Measurements from ENCODE around the gene GNAQ.

GNAQ gene

GRCh38 chr9:77744841-77745430, 286.7 kb downstream of the GNAQ start:
- TF ChIP-seq EGR1 (IDR thresholded peaks at IDR 0.05) (no peak), REST (IDR thresholded peaks at IDR 0.05; ENCODE audit: low read depth) (no peak), FOXM1 (IDR thresholded peaks at IDR 0.05; ENCODE audit: borderline replicate concordance, low read depth) (no peak), EP300 (IDR thresholded peaks at IDR 0.05; ENCODE audit: borderline replicate concordance) (no peak), YY1 (IDR thresholded peaks at IDR 0.05; ENCODE audit: low read depth) (no peak), USF1 (IDR thresholded peaks at IDR 0.05) (no peak), ZBTB7A (IDR thresholded peaks at IDR 0.05; ENCODE audit: low read depth) (no peak), CREB1 (IDR thresholded peaks at IDR 0.05; ENCODE audit: low read depth) (no peak), TAF1 (IDR thresholded peaks at IDR 0.05; ENCODE audit: low read depth) (no peak), TCF12 (IDR thresholded peaks at IDR 0.05; ENCODE audit: low read depth) (no peak), NFIC (IDR thresholded peaks at IDR 0.05) (no peak), RAD21 (IDR thresholded peaks at IDR 0.05; ENCODE audit: low read depth) (no peak), CEBPB (IDR thresholded peaks at IDR 0.05) (no peak), TEAD4 (IDR thresholded peaks at IDR 0.05) (no peak), MAX (IDR thresholded peaks at IDR 0.05) (no peak)

GRCh38 chr9:77743386-77743785, 288.2 kb downstream of the GNAQ start:
- TF ChIP-seq CREB1 (IDR thresholded peaks at IDR 0.05; ENCODE audit: low read depth) (no peak), TAF1 (IDR thresholded peaks at IDR 0.05; ENCODE audit: low read depth) (no peak), REST (IDR thresholded peaks at IDR 0.05; ENCODE audit: low read depth) (no peak), USF1 (IDR thresholded peaks at IDR 0.05) (no peak), CEBPB (IDR thresholded peaks at IDR 0.05) (no peak), EP300 (IDR thresholded peaks at IDR 0.05; ENCODE audit: borderline replicate concordance) (no peak), YY1 (IDR thresholded peaks at IDR 0.05; ENCODE audit: low read depth) (no peak), RAD21 (IDR thresholded peaks at IDR 0.05; ENCODE audit: low read depth) (no peak), EGR1 (IDR thresholded peaks at IDR 0.05) (no peak), MAX (IDR thresholded peaks at IDR 0.05) (no peak), TCF12 (IDR thresholded peaks at IDR 0.05; ENCODE audit: low read depth) (no peak)

GRCh38 chr9:77738932-77739331, 292.7 kb downstream of the GNAQ start:
- TF ChIP-seq TAF1 (IDR thresholded peaks at IDR 0.05; ENCODE audit: low read depth) (no peak), NFIC (IDR thresholded peaks at IDR 0.05) (no peak), FOXM1 (IDR thresholded peaks at IDR 0.05; ENCODE audit: borderline replicate concordance, low read depth) (no peak), YY1 (IDR thresholded peaks at IDR 0.05; ENCODE audit: low read depth) (no peak), CEBPB (IDR thresholded peaks at IDR 0.05) (no peak), EP300 (IDR thresholded peaks at IDR 0.05; ENCODE audit: borderline replicate concordance) (no peak), REST (IDR thresholded peaks at IDR 0.05; ENCODE audit: low read depth) (no peak), ZBTB7A (IDR thresholded peaks at IDR 0.05; ENCODE audit: low read depth) (no peak), TCF12 (IDR thresholded peaks at IDR 0.05; ENCODE audit: low read depth) (no peak), USF1 (IDR thresholded peaks at IDR 0.05) (no peak), EGR1 (IDR thresholded peaks at IDR 0.05) (no peak), MAX (IDR thresholded peaks at IDR 0.05) (no peak), TEAD4 (IDR thresholded peaks at IDR 0.05) (no peak)

GRCh38 chr9:77735494-77735893, 296.1 kb downstream of the GNAQ start:
- TF ChIP-seq CREB1 (IDR thresholded peaks at IDR 0.05; ENCODE audit: low read depth) (no peak), TEAD4 (IDR thresholded peaks at IDR 0.05) (no peak), EGR1 (IDR thresholded peaks at IDR 0.05) (no peak), USF1 (IDR thresholded peaks at IDR 0.05) (no peak), MAX (IDR thresholded peaks at IDR 0.05) (no peak), ZBTB7A (IDR thresholded peaks at IDR 0.05; ENCODE audit: low read depth) (no peak), REST (IDR thresholded peaks at IDR 0.05; ENCODE audit: low read depth) (no peak), TCF12 (IDR thresholded peaks at IDR 0.05; ENCODE audit: low read depth) (no peak), FOXM1 (IDR thresholded peaks at IDR 0.05; ENCODE audit: borderline replicate concordance, low read depth) (no peak), NFIC (IDR thresholded peaks at IDR 0.05) (no peak), TAF1 (IDR thresholded peaks at IDR 0.05; ENCODE audit: low read depth) (no peak), YY1 (IDR thresholded peaks at IDR 0.05; ENCODE audit: low read depth) (no peak), RAD21 (IDR thresholded peaks at IDR 0.05; ENCODE audit: low read depth) (no peak), CEBPB (IDR thresholded peaks at IDR 0.05) (no peak), EP300 (IDR thresholded peaks at IDR 0.05; ENCODE audit: borderline replicate concordance) (no peak)

Measured in Ishikawa (cell line).